Neural progenitor cell (in vitro differentiated cells): ENCODE data around the gene EXOC4.

Source experiments
- EZH2 ChIP-seq: fragments of 200-600 bp; sonication (generic); IDR thresholded peaks from 2 replicates; pipeline ENCODE4 v1.6.1; 2017; ENCODE audit warnings: antibody characterized with exemption, mild to moderate bottlenecking, moderate library complexity
- EZH2phosphoT487 ChIP-seq: fragments of 200-600 bp; sonication (generic); IDR thresholded peaks from 2 replicates; pipeline ENCODE4 v1.6.1; 2017; ENCODE audit warnings: antibody characterized with exemption
- TF ChIP-seq, protein P1 (sequence below): fragments of 200-600 bp; sonication (generic); IDR thresholded peaks from 2 replicates; pipeline ENCODE4 v1.5.1; 2017; ENCODE audit warnings: antibody characterized with exemption, mild to moderate bottlenecking

DNA sequence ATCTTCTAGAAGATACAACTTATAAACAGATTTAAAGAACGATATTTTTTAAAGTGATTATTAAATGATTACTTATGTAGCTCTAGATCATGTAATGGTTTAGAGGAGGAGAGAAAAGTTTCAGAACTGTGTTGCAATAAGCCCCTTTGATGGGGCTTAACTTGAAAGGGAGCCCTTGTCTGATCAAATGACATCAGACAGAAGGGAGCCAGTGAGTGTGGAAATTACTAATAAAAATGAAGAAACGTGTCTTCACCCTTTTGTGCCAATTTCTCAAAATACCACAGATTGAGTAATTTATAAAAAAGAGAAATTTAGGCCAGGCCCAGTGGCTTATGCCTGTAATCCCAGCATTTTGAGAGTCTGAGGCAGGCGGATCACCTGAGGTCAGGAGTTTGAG, 318.2 kb downstream of the EXOC4 start:
- TF ChIP-seq EZH2, result no peak
- TF ChIP-seq, protein P1, sequence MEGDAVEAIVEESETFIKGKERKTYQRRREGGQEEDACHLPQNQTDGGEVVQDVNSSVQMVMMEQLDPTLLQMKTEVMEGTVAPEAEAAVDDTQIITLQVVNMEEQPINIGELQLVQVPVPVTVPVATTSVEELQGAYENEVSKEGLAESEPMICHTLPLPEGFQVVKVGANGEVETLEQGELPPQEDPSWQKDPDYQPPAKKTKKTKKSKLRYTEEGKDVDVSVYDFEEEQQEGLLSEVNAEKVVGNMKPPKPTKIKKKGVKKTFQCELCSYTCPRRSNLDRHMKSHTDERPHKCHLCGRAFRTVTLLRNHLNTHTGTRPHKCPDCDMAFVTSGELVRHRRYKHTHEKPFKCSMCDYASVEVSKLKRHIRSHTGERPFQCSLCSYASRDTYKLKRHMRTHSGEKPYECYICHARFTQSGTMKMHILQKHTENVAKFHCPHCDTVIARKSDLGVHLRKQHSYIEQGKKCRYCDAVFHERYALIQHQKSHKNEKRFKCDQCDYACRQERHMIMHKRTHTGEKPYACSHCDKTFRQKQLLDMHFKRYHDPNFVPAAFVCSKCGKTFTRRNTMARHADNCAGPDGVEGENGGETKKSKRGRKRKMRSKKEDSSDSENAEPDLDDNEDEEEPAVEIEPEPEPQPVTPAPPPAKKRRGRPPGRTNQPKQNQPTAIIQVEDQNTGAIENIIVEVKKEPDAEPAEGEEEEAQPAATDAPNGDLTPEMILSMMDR, result no peak
- TF ChIP-seq EZH2phosphoT487, result no peak
